Suprapubic skin (tissue), 4 donors: ENCODE measurements around the gene MOB1A. TPM values are rescaled to one million over a fixed set of nuclear protein-coding genes. Genes with fewer than 3 reads are reported as not detected.

Experiments
- DNase-seq, 2 donors: peaks; one replicate each; pipeline ENCODE4 v3.0.0-alpha.2; 2019; ENCODE audit warnings: low spot score in 2 of 2
- H3K27ac ChIP-seq: fragments of 200-600 bp; sonication (generic); one replicate; pipeline ENCODE4 v1.5.1; 2019
- H3K27me3 ChIP-seq: fragments of 200-600 bp; sonication (generic); one replicate; pipeline ENCODE4 v1.5.1; 2019
- H3K36me3 ChIP-seq: fragments of 200-600 bp; sonication (generic); one replicate; pipeline ENCODE4 v1.5.1; 2019
- H3K4me1 ChIP-seq: fragments of 200-600 bp; sonication (generic); one replicate; pipeline ENCODE4 v1.5.1; 2019
- H3K4me3 ChIP-seq: fragments of 200-600 bp; sonication (generic); one replicate; pipeline ENCODE4 v1.5.1; 2019; ENCODE audit warnings: mild to moderate bottlenecking
- H3K9me3 ChIP-seq: fragments of 200-600 bp; sonication (generic); one replicate; pipeline ENCODE4 v1.5.1; 2019
- EP300 ChIP-seq: sonication (generic); formaldehyde crosslinking; IDR thresholded peaks from one replicate; pipeline ENCODE4 v1.6.1; 2017; ENCODE audit warnings: antibody characterized with exemption
- POLR2A ChIP-seq, 2 donors: fragments of 450-650 bp; IDR thresholded peaks; one replicate each; pipeline ENCODE4 v1.6.1; 2017; ENCODE audit warnings: antibody characterized with exemption in 2 of 2, mild to moderate bottlenecking in 2 of 2, moderate library complexity in 2 of 2
- POLR2AphosphoS5 ChIP-seq, 3 donors: sonication (generic); formaldehyde crosslinking; IDR thresholded peaks; one replicate each; pipeline ENCODE4 v1.6.1; 2017; ENCODE audit warnings: antibody characterized with exemption in 3 of 3
- WGBS: methylation state at CpG from one replicate; pipeline ENCODE4 v1.1.5; 2018; 5-methylcytosine and 5-hydroxymethylcytosine counted together
- total RNA-seq, 4 donors: library from RNA; depleted of rRNA; stranded (reverse); fragments of >200 nt; gene quantifications; one replicate each; pipeline ENCODE4 v1.1.0, GENCODE V29; 2016
- TF ChIP-seq, protein P1 (sequence below), 2 donors: fragments of 200-600 bp in 1 of 2; fragments of 450-650 bp in 1 of 2; sonication (generic) in 1 of 2; IDR thresholded peaks; one replicate each; pipeline ENCODE4 v1.5.1; 2016 to 2019; ENCODE audit warnings: antibody characterized with exemption in 2 of 2, mild to moderate bottlenecking in 1 of 2, moderate library complexity in 1 of 2

Gene MOB1A
- total RNA-seq, 4 donors from 2014 or later, result 65.2 to 96.6 (median 79.2) TPM

DNA sequence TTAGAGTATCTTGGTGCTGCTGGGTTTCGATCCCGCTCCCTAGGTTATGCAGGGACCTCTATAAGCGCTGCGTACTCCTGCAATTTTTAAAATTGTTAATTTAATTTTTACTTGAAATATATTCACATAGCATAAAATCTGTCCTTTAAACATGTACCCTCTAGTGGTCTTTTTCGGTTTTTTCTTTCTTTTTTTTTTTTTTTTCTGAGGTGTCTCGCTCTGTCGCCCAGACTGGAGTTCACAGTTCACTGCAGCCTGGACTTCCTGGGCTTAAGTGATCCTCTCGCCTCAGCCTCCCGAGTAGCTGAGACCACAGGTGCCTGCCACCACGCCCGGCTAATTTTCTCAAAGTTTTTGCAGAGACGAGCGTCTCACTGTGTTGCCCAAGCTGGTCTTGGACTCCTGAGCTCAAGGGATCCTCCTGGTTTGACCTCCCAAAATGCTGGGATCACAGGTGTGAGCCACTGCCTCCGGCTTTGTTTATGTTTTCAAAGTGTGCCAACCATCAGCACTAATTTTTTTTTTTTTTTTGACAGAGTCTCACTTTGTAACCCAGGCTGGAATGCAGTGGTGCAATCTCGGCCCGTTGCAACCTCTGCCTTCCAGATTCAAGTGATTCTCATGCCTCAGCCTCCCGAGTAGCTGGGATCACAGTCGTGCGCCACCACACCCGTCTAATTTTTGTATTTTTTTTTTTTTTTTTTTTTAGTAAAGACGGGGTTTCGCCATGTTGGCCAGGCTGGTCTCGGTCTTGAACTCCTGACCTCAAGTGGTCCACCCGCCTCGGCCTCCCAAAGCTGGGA, 585 bp upstream of the MOB1A start:
- TF ChIP-seq POLR2A (IDR thresholded peaks at IDR 0.05), result no peak
- no peak for TF ChIP-seq EP300
- no peak for TF ChIP-seq POLR2AphosphoS5 (IDR thresholded peaks at IDR 0.05)
- TF ChIP-seq, protein P1, sequence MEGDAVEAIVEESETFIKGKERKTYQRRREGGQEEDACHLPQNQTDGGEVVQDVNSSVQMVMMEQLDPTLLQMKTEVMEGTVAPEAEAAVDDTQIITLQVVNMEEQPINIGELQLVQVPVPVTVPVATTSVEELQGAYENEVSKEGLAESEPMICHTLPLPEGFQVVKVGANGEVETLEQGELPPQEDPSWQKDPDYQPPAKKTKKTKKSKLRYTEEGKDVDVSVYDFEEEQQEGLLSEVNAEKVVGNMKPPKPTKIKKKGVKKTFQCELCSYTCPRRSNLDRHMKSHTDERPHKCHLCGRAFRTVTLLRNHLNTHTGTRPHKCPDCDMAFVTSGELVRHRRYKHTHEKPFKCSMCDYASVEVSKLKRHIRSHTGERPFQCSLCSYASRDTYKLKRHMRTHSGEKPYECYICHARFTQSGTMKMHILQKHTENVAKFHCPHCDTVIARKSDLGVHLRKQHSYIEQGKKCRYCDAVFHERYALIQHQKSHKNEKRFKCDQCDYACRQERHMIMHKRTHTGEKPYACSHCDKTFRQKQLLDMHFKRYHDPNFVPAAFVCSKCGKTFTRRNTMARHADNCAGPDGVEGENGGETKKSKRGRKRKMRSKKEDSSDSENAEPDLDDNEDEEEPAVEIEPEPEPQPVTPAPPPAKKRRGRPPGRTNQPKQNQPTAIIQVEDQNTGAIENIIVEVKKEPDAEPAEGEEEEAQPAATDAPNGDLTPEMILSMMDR (IDR thresholded peaks at IDR 0.05), result no peak
- H3K4me3 ChIP-seq, result peak overlapping the region; percentile 99
- no peaks in the 10 kb centered on the region for H3K9me3 ChIP-seq
- no peaks in the 10 kb centered on the region for H3K27me3 ChIP-seq
- no peaks in the 10 kb centered on the region for H3K36me3 ChIP-seq
- WGBS, result 44% methylated on average over 25 of the region's 25 CpGs
- peaks cover 42% of the 10 kb centered on the region for H3K4me1 ChIP-seq
- no peak for DNase-seq
- H3K27ac ChIP-seq, result peak overlapping the region; percentile 98

DNA sequence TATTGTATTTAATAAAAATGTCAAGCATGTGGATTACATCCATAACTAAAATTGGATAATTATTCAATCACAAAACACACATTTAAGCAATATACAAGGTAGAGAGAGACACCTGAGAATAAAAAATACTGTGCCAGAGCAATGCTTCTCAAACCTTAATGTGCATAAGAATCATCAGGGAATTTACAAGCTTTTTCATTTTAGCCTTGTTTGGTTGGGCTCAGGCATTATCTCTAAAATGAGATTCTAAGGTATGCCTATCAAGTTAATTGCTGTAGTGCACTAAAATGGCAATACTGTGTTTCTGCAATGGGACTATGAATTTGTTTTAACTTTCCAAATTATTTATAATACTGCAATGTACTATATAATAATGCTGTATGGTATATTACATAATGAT, 983 bp downstream of the MOB1A start:
- H3K4me1 ChIP-seq, result peaks cover 48% of the 10 kb centered on the region
- H3K27ac ChIP-seq, result peak overlapping the region; percentile 98
- H3K9me3 ChIP-seq, result no peaks in the 10 kb centered on the region
- no peaks in the 10 kb centered on the region for H3K27me3 ChIP-seq
- peak overlapping the region; percentile 99 for H3K4me3 ChIP-seq
- no peak for DNase-seq
- H3K36me3 ChIP-seq, result no peaks in the 10 kb centered on the region
- TF ChIP-seq, protein P1 (IDR thresholded peaks at IDR 0.05), result no peak
- no peak for TF ChIP-seq POLR2AphosphoS5 (IDR thresholded peaks at IDR 0.05)
- no peak for TF ChIP-seq EP300
- no peak for TF ChIP-seq POLR2A (IDR thresholded peaks at IDR 0.05)

DNA sequence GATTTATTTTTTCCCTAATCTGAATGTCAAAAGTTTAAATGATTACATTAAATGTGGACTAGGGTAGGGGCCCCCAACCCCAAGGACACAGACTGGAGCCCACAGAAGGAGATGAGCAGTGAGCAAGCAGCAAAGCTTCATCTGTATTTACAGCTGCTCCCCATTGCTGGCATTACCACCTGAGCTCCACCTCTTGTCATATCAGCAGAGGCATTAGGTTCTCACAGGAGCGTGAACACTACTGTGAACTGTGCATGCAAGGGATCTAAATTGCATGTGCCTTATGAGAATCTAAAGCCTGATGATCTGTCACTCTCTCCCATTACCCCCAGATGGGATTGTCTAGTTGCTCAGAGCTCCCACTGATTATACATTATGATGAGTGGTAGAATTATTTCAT, 3.8 kb downstream of the MOB1A start:
- peaks cover 54% of the 10 kb centered on the region for H3K4me1 ChIP-seq
- no peak for DNase-seq
- H3K4me3 ChIP-seq, result no peak overlapping the region
- no peaks in the 10 kb centered on the region for H3K27me3 ChIP-seq
- H3K27ac ChIP-seq, result no peak overlapping the region
- H3K9me3 ChIP-seq, result no peaks in the 10 kb centered on the region
- peaks cover 22% of the 10 kb centered on the region for H3K36me3 ChIP-seq
- TF ChIP-seq POLR2A (IDR thresholded peaks at IDR 0.05), result no peak
- TF ChIP-seq, protein P1 (IDR thresholded peaks at IDR 0.05), result no peak
- TF ChIP-seq EP300, result no peak
- TF ChIP-seq POLR2AphosphoS5 (IDR thresholded peaks at IDR 0.05), result no peak
- WGBS, result 86% methylated on average over 1 of the region's 1 CpG

DNA sequence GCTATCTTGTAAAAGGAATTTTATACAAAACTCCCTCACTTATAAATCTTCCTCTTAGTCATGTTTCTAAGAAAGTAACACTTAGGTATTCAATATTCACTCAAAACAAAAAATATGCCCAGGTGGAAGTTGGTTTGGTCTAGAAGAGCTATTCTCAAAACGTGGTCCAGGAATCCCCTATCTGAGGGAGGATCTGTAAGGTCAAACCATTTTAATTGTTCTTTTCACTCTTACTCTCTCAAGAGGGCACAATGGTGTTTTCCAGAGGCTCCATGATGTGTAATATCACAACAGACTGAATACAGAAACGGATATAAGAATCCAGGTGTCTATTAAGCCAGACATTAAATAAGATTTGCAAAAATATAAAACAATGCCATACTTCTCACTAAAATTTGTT, 9.9 kb downstream of the MOB1A start:
- H3K27ac ChIP-seq, result no peak overlapping the region
- no peak for TF ChIP-seq EP300
- TF ChIP-seq POLR2AphosphoS5 (IDR thresholded peaks at IDR 0.05), result no peak
- TF ChIP-seq, protein P1 (IDR thresholded peaks at IDR 0.05), result no peak
- no peaks in the 10 kb centered on the region for H3K27me3 ChIP-seq
- peaks cover 9% of the 10 kb centered on the region for H3K4me1 ChIP-seq
- 71% methylated on average over 2 of the region's 2 CpGs for WGBS
- H3K36me3 ChIP-seq, result peaks cover 81% of the 10 kb centered on the region
- H3K4me3 ChIP-seq, result no peak overlapping the region
- H3K9me3 ChIP-seq, result no peaks in the 10 kb centered on the region
- no peak for DNase-seq

DNA sequence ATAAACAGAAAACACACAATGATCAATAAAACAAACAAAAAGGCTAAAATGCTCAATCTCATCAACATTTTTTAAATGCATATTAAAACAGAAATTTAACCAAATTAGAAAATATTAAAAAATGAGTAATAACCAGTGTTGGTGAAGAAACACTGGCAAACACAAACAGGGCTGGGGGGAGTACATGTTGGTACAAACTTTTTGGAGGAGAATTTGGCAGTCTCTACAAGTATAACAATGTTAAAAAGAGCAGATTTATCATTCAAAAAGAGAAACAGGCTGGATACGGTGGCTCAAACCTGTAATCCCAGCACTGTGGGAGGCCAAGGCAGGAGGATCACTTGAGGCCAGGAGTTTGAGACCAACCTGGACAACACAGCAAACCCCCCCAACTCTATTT, 13.9 kb downstream of the MOB1A start:
- H3K36me3 ChIP-seq, result peaks cover 97% of the 10 kb centered on the region
- 100% methylated on average over 1 of the region's 1 CpG for WGBS
- TF ChIP-seq POLR2AphosphoS5 (IDR thresholded peaks at IDR 0.05) (no peak), EP300 (no peak), POLR2A (IDR thresholded peaks at IDR 0.05) (no peak)
- TF ChIP-seq, protein P1 (IDR thresholded peaks at IDR 0.05), result no peak

More for the DNA sequence above, 13.9 kb downstream of the MOB1A start:
- H3K4me3 ChIP-seq, result no peak overlapping the region
- H3K9me3 ChIP-seq, result no peaks in the 10 kb centered on the region
- no peaks in the 10 kb centered on the region for H3K27me3 ChIP-seq
- DNase-seq, result no peak
- H3K27ac ChIP-seq, result no peak overlapping the region
- no peaks in the 10 kb centered on the region for H3K4me1 ChIP-seq
